ENCODE measurements around the gene ZNF254.
"Not testable (repeated sequence)": the region's sequence is repeated elsewhere in the genome, so short reads cannot be mapped to it uniquely, and the experiment has no call there.

ZNF254 gene

GRCh38 chr19:24086974-24087595, at the start of gene ZNF254:
ZNF254 (plus strand) TSS chr19:24087187; CDS start chr19:24087308, 121 bp downstream.
- Mint-ChIP-seq H3K36me3 (ENCODE audit: low read depth) (peaks cover 36% of the 10 kb centered on the region), H3K4me1 (ENCODE audit: low read depth) (no peaks in the 10 kb centered on the region), H3K9me3 (no peaks in the 10 kb centered on the region), H3K4me3 (peak within 1 kb of the TSS; percentile 94), H3K27ac (peak within 1 kb of the TSS; percentile 99), H3K27me3 (no peaks in the 10 kb centered on the region)
- intact Hi-C loops (cut with micrococcal nuclease): loop anchor here (1.0 kb wide), 1 partner anchor 54 kb away; no protein-coding TSS in a partner anchor

- peaks cover 85% of the 10 kb centered on the region for H3K36me3 Mint-ChIP-seq (ENCODE audit: low read depth)
- H3K27me3 Mint-ChIP-seq: no peaks in the 10 kb centered on the region
- no peaks in the 10 kb centered on the region for H3K9me3 Mint-ChIP-seq
- peaks cover 16% of the 10 kb centered on the region for H3K4me1 Mint-ChIP-seq (ENCODE audit: low read depth)
- no peak overlapping the region for H3K27ac Mint-ChIP-seq
- intact Hi-C loops (cut with micrococcal nuclease): no loop called here
- H3K4me3 Mint-ChIP-seq: no peak overlapping the region
These were observed 46.4 kb upstream of the ZNF254 start for GRCh38 chr19:24040621-24041020.

- peaks cover 85% of the 10 kb centered on the region for H3K36me3 Mint-ChIP-seq (ENCODE audit: low read depth)
- not testable (repeated sequence) for H3K27ac Mint-ChIP-seq, H3K27me3 Mint-ChIP-seq
These were observed 45.7 kb upstream of the ZNF254 start for GRCh38 chr19:24041326-24041725.

GRCh38 chr19:24046550-24046949, 40.4 kb upstream of the ZNF254 start:
- Mint-ChIP-seq H3K4me1 (ENCODE audit: low read depth) (no peaks in the 10 kb centered on the region), H3K36me3 (ENCODE audit: low read depth) (peaks cover 91% of the 10 kb centered on the region), H3K9me3 (no peaks in the 10 kb centered on the region), H3K27me3 (no peaks in the 10 kb centered on the region), H3K27ac (no peak overlapping the region), H3K4me3 (no peak overlapping the region)
- intact Hi-C loops (cut with micrococcal nuclease): no loop called here

More at GRCh38 chr19:24041326-24041725, 45.7 kb upstream of the ZNF254 start:
- intact Hi-C loops (cut with micrococcal nuclease); H3K4me3 Mint-ChIP-seq; H3K9me3 Mint-ChIP-seq; H3K4me1 Mint-ChIP-seq (ENCODE audit: low read depth): not testable (repeated sequence)

GRCh38 chr19:24048261-24048660, 38.7 kb upstream of the ZNF254 start:
- peaks cover 92% of the 10 kb centered on the region for H3K36me3 Mint-ChIP-seq (ENCODE audit: low read depth)
- H3K9me3 Mint-ChIP-seq: no peaks in the 10 kb centered on the region
- no peaks in the 10 kb centered on the region for H3K4me1 Mint-ChIP-seq (ENCODE audit: low read depth)
- no peak overlapping the region for H3K4me3 Mint-ChIP-seq
- intact Hi-C loops (cut with micrococcal nuclease): no loop called here
- no peaks in the 10 kb centered on the region for H3K27me3 Mint-ChIP-seq
- H3K27ac Mint-ChIP-seq: no peak overlapping the region

GRCh38 chr19:24049537-24049936, 37.5 kb upstream of the ZNF254 start:
- Mint-ChIP-seq H3K27ac (no peak overlapping the region), H3K4me3 (no peak overlapping the region), H3K27me3 (no peaks in the 10 kb centered on the region), H3K9me3 (no peaks in the 10 kb centered on the region), H3K4me1 (ENCODE audit: low read depth) (no peaks in the 10 kb centered on the region), H3K36me3 (ENCODE audit: low read depth) (peaks cover 96% of the 10 kb centered on the region)
- intact Hi-C loops (cut with micrococcal nuclease): no loop called here

- H3K27ac Mint-ChIP-seq: no peak overlapping the region
- intact Hi-C loops (cut with micrococcal nuclease): no loop called here
- H3K4me1 Mint-ChIP-seq (ENCODE audit: low read depth): no peaks in the 10 kb centered on the region
- H3K4me3 Mint-ChIP-seq: no peak overlapping the region
- no peaks in the 10 kb centered on the region for H3K27me3 Mint-ChIP-seq
- no peaks in the 10 kb centered on the region for H3K9me3 Mint-ChIP-seq
- H3K36me3 Mint-ChIP-seq (ENCODE audit: low read depth): peaks cover 94% of the 10 kb centered on the region
These were observed 35.5 kb upstream of the ZNF254 start for GRCh38 chr19:24051516-24051915.

GRCh38 chr19:24052811-24053210, 34.2 kb upstream of the ZNF254 start:
- no peak overlapping the region for H3K4me3 Mint-ChIP-seq
- peaks cover 87% of the 10 kb centered on the region for H3K36me3 Mint-ChIP-seq (ENCODE audit: low read depth)
- no peak overlapping the region for H3K27ac Mint-ChIP-seq
- H3K9me3 Mint-ChIP-seq: no peaks in the 10 kb centered on the region
- intact Hi-C loops (cut with micrococcal nuclease): no loop called here
- H3K4me1 Mint-ChIP-seq (ENCODE audit: low read depth): no peaks in the 10 kb centered on the region
- H3K27me3 Mint-ChIP-seq: no peaks in the 10 kb centered on the region

GRCh38 chr19:24053601-24054000, 33.4 kb upstream of the ZNF254 start:
- no peak overlapping the region for H3K27ac Mint-ChIP-seq
- H3K36me3 Mint-ChIP-seq (ENCODE audit: low read depth): peaks cover 87% of the 10 kb centered on the region
- no peaks in the 10 kb centered on the region for H3K4me1 Mint-ChIP-seq (ENCODE audit: low read depth)
- H3K9me3 Mint-ChIP-seq: no peaks in the 10 kb centered on the region
- no peak overlapping the region for H3K4me3 Mint-ChIP-seq
- no peaks in the 10 kb centered on the region for H3K27me3 Mint-ChIP-seq
- intact Hi-C loops (cut with micrococcal nuclease): no loop called here

GRCh38 chr19:24054044-24054935, 32.7 kb upstream of the ZNF254 start:
- H3K4me3 Mint-ChIP-seq: no peak overlapping the region
- intact Hi-C loops (cut with micrococcal nuclease): no loop called here
- H3K36me3 Mint-ChIP-seq (ENCODE audit: low read depth): peaks cover 87% of the 10 kb centered on the region
- no peaks in the 10 kb centered on the region for H3K4me1 Mint-ChIP-seq (ENCODE audit: low read depth)
- H3K9me3 Mint-ChIP-seq: no peaks in the 10 kb centered on the region
- no peak overlapping the region for H3K27ac Mint-ChIP-seq
- H3K27me3 Mint-ChIP-seq: no peaks in the 10 kb centered on the region

- H3K27me3 Mint-ChIP-seq: no peaks in the 10 kb centered on the region
- H3K4me3 Mint-ChIP-seq: no peak overlapping the region
- H3K27ac Mint-ChIP-seq: no peak overlapping the region
- intact Hi-C loops (cut with micrococcal nuclease): no loop called here
- H3K36me3 Mint-ChIP-seq (ENCODE audit: low read depth): peaks cover 86% of the 10 kb centered on the region
- no peaks in the 10 kb centered on the region for H3K9me3 Mint-ChIP-seq
- H3K4me1 Mint-ChIP-seq (ENCODE audit: low read depth): no peaks in the 10 kb centered on the region
These were observed 31.4 kb upstream of the ZNF254 start for GRCh38 chr19:24055548-24055947.

- H3K36me3 Mint-ChIP-seq (ENCODE audit: low read depth): peaks cover 77% of the 10 kb centered on the region
- H3K27me3 Mint-ChIP-seq: no peaks in the 10 kb centered on the region
- no peaks in the 10 kb centered on the region for H3K9me3 Mint-ChIP-seq
- no peak overlapping the region for H3K4me3 Mint-ChIP-seq
- H3K4me1 Mint-ChIP-seq (ENCODE audit: low read depth): no peaks in the 10 kb centered on the region
- intact Hi-C loops (cut with micrococcal nuclease): no loop called here
- no peak overlapping the region for H3K27ac Mint-ChIP-seq
These were observed 29.8 kb upstream of the ZNF254 start for GRCh38 chr19:24057144-24057543.

GRCh38 chr19:24059563-24060295, 27.3 kb upstream of the ZNF254 start:
- Mint-ChIP-seq H3K27me3 (no peaks in the 10 kb centered on the region), H3K4me3 (no peak overlapping the region), H3K27ac (no peak overlapping the region), H3K4me1 (ENCODE audit: low read depth) (no peaks in the 10 kb centered on the region), H3K36me3 (ENCODE audit: low read depth) (peaks cover 55% of the 10 kb centered on the region), H3K9me3 (no peaks in the 10 kb centered on the region)
- intact Hi-C loops (cut with micrococcal nuclease): no loop called here
